CD4-positive, alpha-beta T cell treated with Interleukin-17A for 4 hours (primary cell): ENCODE data around the gene VIPR2.

Experiments
- DNase-seq: peaks from one replicate; pipeline ENCODE4 v3.0.0-alpha.2; 2020; ENCODE audit warnings: mixed read lengths

VIPR2 gene

DNA sequence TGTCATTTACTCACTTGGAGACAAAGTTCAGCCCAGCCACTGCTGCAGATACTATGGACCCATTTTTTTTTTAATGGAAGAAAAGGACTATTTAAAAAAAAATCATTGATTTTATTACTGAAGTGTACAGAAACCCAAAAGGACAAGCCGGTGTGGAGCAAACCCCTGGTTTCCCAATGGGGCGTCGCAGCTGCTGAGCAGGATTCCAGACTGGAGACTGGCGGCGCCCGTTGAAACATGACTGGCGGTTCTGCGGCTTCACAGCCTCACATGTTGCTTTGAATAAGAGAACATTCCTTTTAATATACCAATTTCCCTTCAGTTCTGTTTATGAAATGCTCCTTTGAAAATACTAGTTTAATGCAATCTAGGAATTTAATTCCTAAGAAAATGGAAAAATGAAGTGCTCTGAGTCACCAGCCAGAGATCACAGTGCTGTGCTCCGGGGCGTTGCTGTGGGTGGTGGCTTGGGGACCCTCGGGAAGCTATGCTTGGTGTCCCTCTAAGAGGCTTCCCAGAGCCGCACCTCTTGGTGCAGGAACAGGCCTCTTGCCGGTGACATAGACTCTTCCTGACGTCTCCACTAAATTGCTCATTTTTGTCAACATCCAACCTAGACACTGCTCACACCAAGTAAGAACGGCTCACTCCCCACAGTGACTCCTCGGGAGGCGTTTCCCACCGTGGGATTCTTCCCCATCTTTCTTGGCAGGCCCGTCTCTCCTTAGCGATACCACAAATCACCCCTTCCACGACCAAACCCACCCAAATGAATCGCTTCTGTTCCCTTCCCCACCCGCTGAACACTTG lies 12.0 kb upstream of the VIPR2 start:
- no peak for DNase-seq

DNA sequence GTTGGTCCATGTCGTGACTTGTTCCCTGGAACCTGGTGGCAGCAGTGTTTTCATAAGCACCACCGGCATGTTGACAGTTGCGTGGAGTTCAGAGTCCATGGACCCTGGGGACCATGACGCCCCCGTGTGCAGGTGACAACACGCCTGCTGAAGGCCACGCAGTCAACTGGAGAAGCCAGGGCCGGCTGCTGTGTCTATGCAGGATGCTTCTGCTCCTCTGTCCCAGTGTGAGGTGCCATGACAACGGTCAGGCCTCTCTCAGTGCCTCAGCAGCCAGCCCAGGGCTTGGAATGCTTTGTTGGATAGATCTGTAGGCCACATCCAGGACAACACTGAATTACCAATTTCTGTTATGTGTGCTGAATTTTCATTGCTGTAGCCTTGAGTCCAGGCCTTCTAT lies 10.7 kb upstream of the VIPR2 start:
- no peak for DNase-seq

DNA sequence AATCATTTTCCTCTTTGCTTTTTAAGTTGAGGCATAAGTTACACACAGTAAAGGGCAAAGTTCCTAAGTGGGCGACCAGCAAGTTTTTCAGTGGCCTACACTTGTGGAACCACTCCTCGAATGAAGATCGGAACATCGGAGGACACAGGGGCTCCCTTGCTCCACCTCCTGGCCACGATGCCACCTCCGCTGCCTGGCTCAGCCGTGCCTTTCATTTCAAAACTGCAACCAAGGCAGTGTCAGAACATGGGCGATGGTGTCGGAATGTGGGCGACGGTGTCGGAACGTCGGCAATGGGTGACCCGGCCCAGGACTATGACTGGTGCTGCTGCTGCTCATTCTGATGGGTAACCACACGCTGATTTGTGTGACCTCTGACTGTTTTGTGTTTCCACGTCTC lies 9.6 kb upstream of the VIPR2 start:
- no peak for DNase-seq

DNA sequence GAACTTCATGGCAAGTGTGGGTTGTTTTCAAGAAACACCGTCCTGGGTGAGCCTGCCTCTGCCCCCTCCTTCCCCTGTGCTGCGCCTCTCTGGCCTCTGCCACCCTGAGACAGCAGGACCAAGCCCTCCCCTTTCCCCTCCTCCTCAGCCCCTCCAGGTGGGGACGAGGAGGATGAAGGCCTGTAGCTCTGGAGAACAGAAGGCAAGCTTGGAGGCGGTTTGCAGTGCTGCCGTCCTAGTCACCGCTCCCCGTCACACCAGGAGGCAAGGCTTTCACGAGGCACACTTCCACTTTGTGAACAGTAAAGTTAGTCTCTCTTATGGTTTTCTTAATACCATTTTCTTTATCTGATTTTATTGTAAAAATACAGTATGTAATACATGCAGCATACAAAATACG lies 8.8 kb upstream of the VIPR2 start:
- no peak for DNase-seq

DNA sequence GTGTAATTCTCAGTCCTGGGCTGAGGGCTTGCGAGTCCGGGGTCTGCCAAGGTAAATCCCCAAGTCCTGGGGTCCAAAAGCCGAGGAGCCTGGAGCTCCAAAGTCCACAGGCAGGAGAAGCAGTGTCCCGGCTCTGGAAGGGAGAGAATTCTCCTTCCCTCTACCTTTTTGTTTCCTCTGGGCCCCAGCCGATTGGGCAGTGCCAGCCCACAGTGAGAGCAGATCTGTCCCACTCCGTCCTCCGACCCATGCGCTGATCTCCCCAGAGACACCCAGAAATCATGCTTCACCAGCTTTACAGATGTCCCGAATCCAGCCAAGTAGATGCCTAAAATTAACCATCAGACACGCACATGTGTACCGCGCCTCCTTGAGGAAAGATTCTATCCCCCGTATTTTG lies 8.1 kb upstream of the VIPR2 start:
- DNase-seq, result no peak

DNA sequence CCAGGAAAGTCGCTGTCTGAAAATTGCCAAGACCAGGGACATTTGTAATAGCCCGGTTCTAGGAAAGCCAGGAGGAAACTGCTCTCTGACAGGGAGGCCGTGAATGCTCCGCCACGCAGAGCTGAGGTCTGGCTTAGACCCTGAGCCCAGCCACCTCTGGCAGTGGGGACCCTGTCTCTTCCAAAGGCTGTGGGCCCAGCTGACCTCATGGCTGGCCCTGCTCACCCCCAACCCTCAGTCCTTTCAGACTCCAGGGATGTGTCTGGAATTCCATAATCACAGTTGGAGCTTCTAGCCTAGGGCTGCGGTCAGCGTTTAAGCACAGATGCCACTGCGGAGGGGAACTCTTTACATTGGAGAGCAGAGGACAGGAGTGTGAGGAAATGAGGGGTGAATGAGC lies 6.6 kb upstream of the VIPR2 start:
- no peak for DNase-seq

GRCh38 chr7:159149488-159149887 lies 4.8 kb upstream of the VIPR2 start:
- DNase-seq, result no peak

- no peak for DNase-seq
These were observed 4.0 kb upstream of the VIPR2 start for GRCh38 chr7:159148430-159149395.

GRCh38 chr7:159147687-159148086 lies 3.0 kb upstream of the VIPR2 start:
- no peak for DNase-seq

DNA sequence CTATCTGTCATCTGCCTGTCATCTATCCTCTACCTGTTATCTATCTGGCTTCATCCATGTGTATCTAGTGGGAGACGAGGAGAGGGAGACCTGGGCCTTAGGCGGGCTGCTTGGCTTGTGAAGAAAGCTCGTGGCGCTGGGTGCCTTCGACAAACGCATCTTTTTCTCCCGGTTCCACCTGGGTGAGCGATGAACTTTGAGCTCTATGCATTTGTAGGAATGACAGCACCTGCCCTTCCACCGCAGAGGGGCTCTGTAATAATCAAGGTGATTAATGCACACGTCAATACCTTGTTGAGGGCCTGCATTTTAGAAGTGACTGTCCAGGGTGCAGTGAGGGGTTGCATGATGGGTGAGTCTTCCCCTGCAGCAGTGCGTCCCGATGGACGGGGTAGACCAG lies 2.6 kb upstream of the VIPR2 start:
- DNase-seq, result no peak

DNA sequence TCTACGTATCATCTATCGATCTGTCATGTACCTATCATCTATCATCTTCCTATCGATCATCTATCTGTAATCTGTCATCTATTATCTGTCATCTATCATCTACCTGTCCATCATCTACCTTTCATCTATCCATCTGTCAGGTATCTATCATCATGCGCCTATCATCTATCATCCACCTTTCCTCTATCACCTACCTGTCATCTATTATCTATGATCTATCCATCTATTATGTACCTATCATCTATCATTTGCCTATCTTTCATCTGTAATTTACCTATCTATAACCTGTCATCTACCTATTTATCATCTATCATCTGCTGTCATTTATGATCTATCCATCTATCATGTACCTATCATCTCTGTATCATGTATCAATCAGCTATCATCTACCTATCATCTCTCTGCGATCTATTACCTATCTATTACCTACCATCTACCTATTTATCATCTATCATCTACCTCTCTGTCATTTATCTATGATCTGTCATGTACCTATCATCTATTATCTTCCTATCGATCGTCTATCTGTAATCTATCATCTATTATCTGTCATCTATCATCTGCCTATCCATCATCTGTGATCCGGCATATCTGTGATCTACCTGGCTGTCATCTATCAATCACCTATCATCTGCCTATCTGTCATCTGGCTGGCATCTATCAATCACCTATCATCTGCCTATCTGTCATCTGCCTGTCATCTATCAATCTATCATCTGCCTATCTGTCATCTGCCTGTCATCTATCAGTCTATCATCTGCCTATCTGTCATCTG lies 1.6 kb upstream of the VIPR2 start:
- no peak for DNase-seq

GRCh38 chr7:159145490-159145855 lies 806 bp upstream of the VIPR2 start:
- no peak for DNase-seq

DNA sequence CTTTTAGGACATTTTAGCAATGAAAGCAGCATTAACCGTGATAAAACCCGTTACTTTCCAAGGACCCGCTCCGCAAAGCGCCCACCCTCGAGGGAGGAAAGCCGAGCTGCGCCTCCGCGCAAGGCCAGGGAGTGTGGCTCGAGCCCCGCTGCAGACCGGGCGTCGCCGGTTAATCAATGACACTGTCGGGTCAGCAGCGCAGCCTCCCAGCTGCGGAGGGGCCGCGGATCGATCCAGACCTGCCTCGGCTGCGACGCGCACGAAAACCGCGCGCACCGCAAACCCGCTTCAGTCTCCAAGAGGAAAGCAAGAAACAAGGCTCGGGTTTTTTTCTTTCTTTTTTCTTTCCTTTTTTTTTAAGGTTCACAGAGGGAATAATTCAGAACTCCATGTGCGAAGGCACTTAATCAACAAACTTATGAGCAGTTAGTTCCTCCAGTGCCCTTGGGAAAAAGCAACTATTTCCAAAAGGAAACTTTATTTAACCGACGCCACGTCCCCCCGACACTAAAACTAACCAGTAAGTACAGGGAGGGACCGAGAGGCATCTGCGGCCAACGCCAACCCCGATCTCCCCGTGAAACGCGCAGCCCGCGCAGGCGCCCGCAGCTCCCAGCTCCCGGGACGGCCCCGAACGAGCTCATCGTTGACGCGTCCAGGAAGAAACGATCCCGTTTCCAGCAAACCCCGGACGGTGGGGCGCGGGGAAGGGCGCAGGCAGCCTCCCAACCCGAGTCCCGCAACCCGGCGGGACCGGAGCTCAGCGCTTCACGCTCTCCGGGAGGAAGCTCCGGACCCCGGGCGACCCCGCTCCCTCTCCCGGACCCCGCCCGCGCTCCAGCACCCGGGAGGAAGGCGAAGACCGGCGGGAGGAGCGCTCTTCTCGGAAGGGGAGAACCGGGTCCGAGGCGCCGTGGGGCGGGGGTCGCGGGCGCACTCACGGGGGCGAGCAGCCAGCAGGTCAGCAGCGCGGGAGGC lies 598 bp downstream of the VIPR2 start:
- no peak for DNase-seq

DNA sequence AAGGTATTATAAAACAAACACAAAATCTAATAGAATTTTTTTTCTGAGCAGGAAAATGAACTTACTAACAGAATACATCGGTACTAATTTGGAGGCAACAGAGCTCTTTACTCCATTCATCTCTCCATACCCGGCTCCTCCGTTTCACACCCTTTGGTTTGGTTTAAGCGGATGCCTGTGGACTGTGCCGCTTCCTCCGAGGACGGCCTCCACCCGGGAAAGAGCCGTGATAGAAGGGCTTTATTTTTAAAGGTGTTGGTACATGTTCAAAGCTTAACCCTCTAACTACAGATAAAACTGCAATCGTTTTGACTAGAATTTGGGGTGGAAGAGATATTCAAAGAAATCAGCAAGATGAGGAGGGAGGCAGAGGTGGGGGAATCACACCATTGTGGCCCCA lies 1.9 kb downstream of the VIPR2 start:
- DNase-seq, result no peak

DNA sequence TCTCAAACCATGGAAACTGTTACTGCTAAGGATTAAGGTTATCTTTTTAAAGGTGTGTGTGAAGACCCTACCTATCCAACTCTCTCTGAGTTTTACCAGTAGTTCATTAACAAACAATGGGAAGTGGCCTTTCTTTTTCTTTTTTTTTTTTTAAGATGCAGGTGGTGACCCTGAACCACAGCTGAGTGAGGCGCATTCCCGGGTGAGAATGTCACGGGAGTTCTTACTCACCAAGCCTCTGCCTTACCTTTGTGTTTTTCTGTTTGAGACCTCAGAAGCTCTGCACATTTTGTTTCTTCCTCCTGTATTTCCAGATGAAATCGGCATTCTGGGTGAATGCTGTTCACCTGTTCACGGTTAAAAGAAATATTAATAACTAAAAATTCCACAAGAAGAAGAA lies 2.5 kb downstream of the VIPR2 start:
- DNase-seq, result no peak

- no peak for DNase-seq
These were observed 3.0 kb downstream of the VIPR2 start for GRCh38 chr7:159141660-159142059.

DNA sequence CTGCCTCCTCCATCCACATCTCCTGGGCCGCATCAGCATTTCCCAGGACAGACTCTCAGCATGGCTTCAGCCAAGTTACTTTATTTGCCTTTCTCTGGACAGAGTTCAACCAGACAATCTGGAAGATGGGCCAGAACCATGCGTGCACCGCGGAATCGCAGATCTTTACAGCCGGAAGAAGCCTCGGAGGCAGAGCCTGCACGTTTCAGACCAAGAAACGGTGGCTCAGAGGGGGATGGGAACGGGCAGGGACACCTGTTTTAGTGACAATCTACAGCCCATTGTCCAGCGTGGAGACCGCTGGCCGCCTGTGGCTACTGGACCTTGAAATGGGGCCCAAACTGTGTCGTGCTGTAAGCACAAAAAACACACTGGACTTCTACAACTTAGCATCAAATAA lies 3.5 kb downstream of the VIPR2 start:
- DNase-seq, result no peak

GRCh38 chr7:159140170-159140910 lies 4.3 kb downstream of the VIPR2 start:
- no peak for DNase-seq

GRCh38 chr7:159139639-159140038 lies 5.0 kb downstream of the VIPR2 start:
- DNase-seq, result no peak

DNA sequence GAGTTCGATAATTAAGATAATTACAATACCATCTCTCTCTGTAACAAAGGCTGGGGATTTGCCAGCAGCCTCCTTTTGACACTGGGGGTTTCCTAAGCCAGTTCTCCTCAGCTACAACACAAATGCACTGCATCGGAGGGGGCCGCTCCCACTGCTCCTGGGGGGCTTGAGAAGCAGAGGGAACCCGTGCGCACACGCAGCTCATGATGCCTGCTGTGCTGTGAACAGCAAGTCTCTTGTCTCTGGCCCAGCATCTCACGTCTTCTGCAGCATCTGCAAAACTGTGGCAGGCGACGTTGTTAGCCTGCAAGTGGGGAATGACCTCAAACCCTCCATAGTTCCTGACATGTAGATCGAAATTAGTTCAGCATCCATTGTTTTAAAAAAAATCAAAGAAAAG lies 5.5 kb downstream of the VIPR2 start:
- DNase-seq, result no peak

GRCh38 chr7:159138508-159138907 lies 6.2 kb downstream of the VIPR2 start:
- DNase-seq, result no peak
